Stimulated activated naive CD4-positive, alpha-beta T cell treated with Interleukin-2 at 50 U/mL for 16 hours (primary cell): Measurements from ENCODE around the gene ATG10.
"Not testable (repeated sequence)": the region's sequence is repeated elsewhere in the genome, so short reads cannot be mapped to it uniquely, and the experiment has no call there.

Experiments
- DNase-seq: peaks from one replicate; lab custom pipeline; 2025; lab: John Stamatoyannopoulos, UW

Gene ATG10

GRCh38 chr5:82129723-82130285 lies 158.0 kb downstream of the ATG10 start:
- no peak for DNase-seq

GRCh38 chr5:82130602-82131001 lies 158.8 kb downstream of the ATG10 start:
- no peak for DNase-seq

GRCh38 chr5:82137205-82137604 lies 165.4 kb downstream of the ATG10 start:
- no peak for DNase-seq

GRCh38 chr5:82139837-82140236 lies 168.0 kb downstream of the ATG10 start:
- DNase-seq = not testable (repeated sequence)

- no peak for DNase-seq
Observed at GRCh38 chr5:82142217-82142841, 170.5 kb downstream of the ATG10 start.

GRCh38 chr5:82142928-82143577 lies 171.2 kb downstream of the ATG10 start:
- DNase-seq = no peak

- no peak for DNase-seq
Observed at GRCh38 chr5:82147860-82148573, 176.2 kb downstream of the ATG10 start.

GRCh38 chr5:82149434-82149833 lies 177.6 kb downstream of the ATG10 start:
- DNase-seq = no peak

GRCh38 chr5:82150559-82150958 lies 178.7 kb downstream of the ATG10 start:
- DNase-seq = no peak

GRCh38 chr5:82151204-82151603 lies 179.4 kb downstream of the ATG10 start:
- DNase-seq = no peak

GRCh38 chr5:82151662-82152061 lies 179.8 kb downstream of the ATG10 start:
- DNase-seq = no peak

GRCh38 chr5:82152978-82153481 lies 181.2 kb downstream of the ATG10 start:
- no peak for DNase-seq

GRCh38 chr5:82154776-82155175 lies 183.0 kb downstream of the ATG10 start:
- no peak for DNase-seq

- no peak for DNase-seq
Observed at GRCh38 chr5:82155305-82155704, 183.5 kb downstream of the ATG10 start.

GRCh38 chr5:82156874-82157273 lies 185.1 kb downstream of the ATG10 start:
- DNase-seq = no peak

- DNase-seq = no peak
Observed at GRCh38 chr5:82158755-82159413, 187.1 kb downstream of the ATG10 start.

GRCh38 chr5:82160948-82161347 lies 189.1 kb downstream of the ATG10 start:
- DNase-seq = no peak

- no peak for DNase-seq
Observed at GRCh38 chr5:82162573-82162972, 190.8 kb downstream of the ATG10 start.

GRCh38 chr5:82163452-82164175 lies 191.8 kb downstream of the ATG10 start:
- no peak for DNase-seq

GRCh38 chr5:82164176-82164976 lies 192.6 kb downstream of the ATG10 start:
- DNase-seq = no peak
